Left lung (tissue), 10 donors: ENCODE data around the gene RNASE11. TPM values are rescaled to one million over a fixed set of nuclear protein-coding genes. Genes with fewer than 3 reads are reported as not detected.
"Not testable (repeated sequence)": the region's sequence is repeated elsewhere in the genome, so short reads cannot be mapped to it uniquely, and the experiment has no call there.

Experiments
- ATAC-seq: fragments of 200-7000 bp; cut with Tn5 transposase; one replicate; pipeline ENCODE4 v1.9.1; 2020; ENCODE audit warnings: moderate library complexity
- DNase-seq, 4 donors: peaks; one replicate each; pipeline ENCODE4 v3.0.0-alpha.2; 2013 to 2020
- H3K27ac ChIP-seq, 2 donors: fragments of 200-600 bp; sonication (generic) in 1 of 2; one replicate each; pipeline versions ENCODE4 v1.5.0 to v1.8.0; 2020 to 2021
- H3K27me3 ChIP-seq, 2 donors: fragments of 200-600 bp; sonication (generic) in 1 of 2; one replicate each; pipeline versions ENCODE4 v1.5.0 to v1.8.0; 2020 to 2021
- H3K36me3 ChIP-seq, 2 donors: fragments of 200-600 bp; sonication (generic) in 1 of 2; one replicate each; pipeline versions ENCODE4 v1.5.0 to v1.8.0; 2020 to 2021
- H3K4me1 ChIP-seq, 2 donors: fragments of 200-600 bp; one replicate each; pipeline ENCODE4 v1.8.0; 2021
- H3K4me3 ChIP-seq, 2 donors: fragments of 200-600 bp; sonication (generic) in 1 of 2; one replicate each; pipeline versions ENCODE4 v1.5.0 to v1.8.0; 2020 to 2021; ENCODE audit warnings: mild to moderate bottlenecking in 1 of 2
- H3K9me3 ChIP-seq, 2 donors: fragments of 200-600 bp; sonication (generic) in 1 of 2; one replicate each; pipeline versions ENCODE4 v1.5.0 to v1.8.0; 2020 to 2021
- CTCF ChIP-seq, 2 donors: fragments of 200-600 bp; sonication (generic) in 1 of 2; IDR thresholded peaks; one replicate each; pipeline versions ENCODE4 v1.5.0 to v1.8.0; 2021; ENCODE audit warnings: antibody characterized with exemption in 2 of 2
- intact Hi-C, 2 donors: fragments of 100-400 bp; cut with DNase I; formaldehyde crosslinking; loops; one replicate each; pipeline versions ENCODE4 v1.11.2 to v1.14.2; 2022
- polyA plus RNA-seq, 6 donors: library from polyadenylated mRNA; unstranded; fragments of 120-200 nt; gene quantifications; one replicate each; pipeline ENCODE4 v1.2.1, GENCODE V29; 2013; ENCODE audit not compliant: insufficient read length in 6 of 6
- total RNA-seq, 2 donors: library from RNA; stranded (reverse); fragmentation: NEBNext Ultra II Directional; extraction: Animal tissue kit (Norgen Biotek cat#: 25700); gene quantifications; one replicate each; pipeline ENCODE4 v1.2.1, GENCODE V29; 2021
- donor health status: DM: no; HTN: yes; CAD: no.
- donor health status: DM: no; HTN: no; CAD: no.

Gene RNASE11
- total and polyA plus RNA-seq, 8 donors, result not detected

- Histone ChIP-seq H3K27ac (no peak overlapping the region), H3K27me3 (peaks cover 18 to 91% of the 10 kb centered on the region in 2 donors), H3K36me3 (no peaks in the 10 kb centered on the region), H3K4me3 (no peak overlapping the region), H3K4me1 (peaks cover 12 to 42% of the 10 kb centered on the region in 2 donors), H3K9me3 (no peaks in the 10 kb centered on the region)
- no peak for DNase-seq
- intact Hi-C loops, result no loop called here
- TF ChIP-seq CTCF (IDR thresholded peaks at IDR 0.05), result no peak
- no peak for ATAC-seq
Observed at GRCh38 chr14:20626274-20626673, 38.5 kb upstream of the RNASE11 start.

DNA sequence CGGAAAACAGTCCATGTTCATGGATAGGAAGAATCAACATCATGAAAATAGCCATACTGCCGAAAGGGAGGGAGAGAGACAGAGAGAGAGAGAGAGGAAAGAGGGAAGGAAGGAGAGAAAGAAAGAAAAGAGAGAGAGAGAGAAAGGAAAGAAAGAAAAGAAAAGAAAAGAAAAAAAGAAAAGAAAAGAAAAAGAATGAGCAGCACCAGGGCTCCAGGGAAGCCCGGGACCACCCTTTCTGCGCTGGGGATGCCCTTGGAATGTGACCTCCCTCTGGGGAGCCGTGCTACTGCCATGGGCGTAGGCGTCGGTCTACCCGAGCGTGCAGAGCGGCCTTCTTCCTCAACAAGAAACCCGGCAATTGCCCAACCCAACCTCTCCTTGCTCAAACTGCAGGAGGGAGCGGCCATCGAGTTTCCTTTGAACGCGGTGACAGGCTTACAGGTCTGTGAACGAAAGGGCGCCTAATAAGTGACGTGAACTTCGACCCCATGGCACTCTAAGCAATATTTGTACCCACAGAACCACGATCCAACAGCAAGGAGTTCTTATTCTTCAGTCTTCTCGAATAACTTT, 36.8 kb upstream of the RNASE11 start:
- intact Hi-C loops, result no loop called here
- Histone ChIP-seq H3K4me3 (peak overlapping the region in 1 of 2 donors; percentile 25), H3K36me3 (no peaks in the 10 kb centered on the region), H3K27me3 (peaks cover 15 to 74% of the 10 kb centered on the region in 2 donors), H3K27ac (peak overlapping the region in 1 of 2 donors; percentile 28), H3K9me3 (no peaks in the 10 kb centered on the region), H3K4me1 (peaks cover 9 to 41% of the 10 kb centered on the region in 2 donors)
- peak in 2 of 4 donors; percentile 87 for DNase-seq
- TF ChIP-seq CTCF (IDR thresholded peaks at IDR 0.05), result no peak
- peak; percentile 79 for ATAC-seq

- intact Hi-C loops, result no loop called here
Observed at GRCh38 chr14:20623798-20624197, 36.0 kb upstream of the RNASE11 start.

DNA sequence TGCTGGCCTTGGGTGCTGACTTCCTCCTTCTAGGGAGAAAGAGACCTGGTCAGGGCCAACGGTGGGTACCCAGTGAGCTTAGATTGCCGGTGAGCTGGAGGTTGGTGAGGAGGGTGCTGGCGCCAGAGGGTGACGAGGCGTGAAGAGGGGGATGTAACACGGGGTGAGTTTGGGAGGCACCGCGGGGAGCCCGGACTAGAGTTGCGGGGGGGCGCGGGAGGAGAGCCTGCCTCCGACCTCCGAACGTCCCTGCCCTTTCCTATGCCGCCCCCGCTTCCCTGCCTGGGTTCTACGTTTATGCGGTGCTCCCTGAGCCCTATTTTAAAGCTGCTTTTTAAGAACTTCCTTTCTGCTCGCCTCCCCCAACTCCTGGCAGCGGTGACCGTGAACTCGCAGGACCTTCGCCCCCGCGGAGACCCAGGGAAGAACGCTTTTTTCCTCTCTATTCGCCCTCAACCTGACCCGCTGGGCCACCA, 35.1 kb upstream of the RNASE11 start:
- H3K27me3 ChIP-seq, result peaks cover 8 to 57% of the 10 kb centered on the region in 2 donors
- peaks cover 9 to 50% of the 10 kb centered on the region in 2 donors for H3K4me1 ChIP-seq
- ATAC-seq (no peak), DNase-seq (peak in 1 of 4 donors; percentile 77)
- H3K27ac ChIP-seq, result no peak overlapping the region
- H3K36me3 ChIP-seq, result no peaks in the 10 kb centered on the region
- TF ChIP-seq CTCF (IDR thresholded peaks at IDR 0.05), result no peak
- intact Hi-C loops, result no loop called here
- no peak overlapping the region for H3K4me3 ChIP-seq
- H3K9me3 ChIP-seq, result no peaks in the 10 kb centered on the region

More at GRCh38 chr14:20623798-20624197, 36.0 kb upstream of the RNASE11 start:
- Histone ChIP-seq H3K36me3 (no peaks in the 10 kb centered on the region), H3K27me3 (peaks cover 15 to 66% of the 10 kb centered on the region in 2 donors), H3K4me3 (no peak overlapping the region), H3K27ac (no peak overlapping the region), H3K4me1 (peaks cover 9 to 41% of the 10 kb centered on the region in 2 donors), H3K9me3 (no peaks in the 10 kb centered on the region)
- no peak for TF ChIP-seq CTCF (IDR thresholded peaks at IDR 0.05)
- DNase-seq (no peak), ATAC-seq (no peak)

GRCh38 chr14:20620798-20621478, 33.1 kb upstream of the RNASE11 start:
- intact Hi-C loops, result no loop called here
- ATAC-seq (peak; percentile 62), DNase-seq (no peak)
- Histone ChIP-seq H3K27ac (no peak overlapping the region), H3K27me3 (peaks cover 0 to 38% of the 10 kb centered on the region in 2 donors), H3K9me3 (no peaks in the 10 kb centered on the region), H3K36me3 (no peaks in the 10 kb centered on the region), H3K4me3 (no peak overlapping the region), H3K4me1 (peaks cover 9 to 46% of the 10 kb centered on the region in 2 donors)
- no peak for TF ChIP-seq CTCF (IDR thresholded peaks at IDR 0.05)

DNA sequence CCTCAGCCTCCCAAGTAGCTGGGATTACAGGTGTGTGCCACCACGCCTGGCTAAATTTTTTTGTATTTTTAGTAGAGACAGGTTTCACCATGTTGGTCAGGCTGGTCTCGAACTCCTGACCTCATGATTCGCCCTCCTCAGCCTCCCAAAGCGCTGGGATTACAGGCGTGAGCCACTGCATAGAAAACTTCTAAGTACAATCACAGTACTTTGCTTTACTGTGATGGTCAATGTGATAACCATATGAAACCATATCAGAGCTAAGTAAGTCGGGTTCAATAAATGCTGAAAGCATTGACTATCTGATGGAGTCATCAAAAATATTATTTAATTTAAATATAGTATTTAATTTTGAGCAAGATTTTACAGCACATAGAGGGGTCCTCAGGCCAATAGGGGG, 31.9 kb upstream of the RNASE11 start:
- peaks cover 5 to 38% of the 10 kb centered on the region in 2 donors for H3K4me1 ChIP-seq
- H3K27ac ChIP-seq, ATAC-seq, intact Hi-C loops, DNase-seq, H3K9me3 ChIP-seq, H3K4me3 ChIP-seq, H3K36me3 ChIP-seq: not testable (repeated sequence)
- H3K27me3 ChIP-seq, result peaks cover 0 to 25% of the 10 kb centered on the region in 2 donors
